ENCODE results near the gene AHSP. TPM values are rescaled to one million over a fixed set of nuclear protein-coding genes. Genes with fewer than 3 reads are reported as not detected.

The AHSP gene
- total and polyA plus RNA-seq, 2 of the 4 experiments (the other 2 are of a cell fraction): not detected

DNA sequence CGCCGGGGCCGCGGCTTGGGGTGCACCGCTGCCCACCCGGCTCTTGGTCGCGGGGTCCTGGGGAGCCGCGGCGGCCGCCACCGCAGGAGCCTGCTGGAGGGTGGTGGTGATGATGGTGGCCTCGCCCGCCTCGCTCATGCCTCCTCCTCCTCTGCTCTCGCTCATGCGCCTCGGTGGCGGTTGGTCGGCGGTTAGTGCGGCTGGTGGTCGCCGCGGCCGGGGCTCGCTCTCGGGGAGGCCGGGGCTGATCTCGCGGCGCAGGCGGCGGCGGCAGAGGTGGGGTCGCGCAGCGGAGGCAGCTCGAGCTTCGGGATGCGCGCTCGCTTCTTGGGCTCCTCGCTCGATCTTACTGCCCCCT lies 41.6 kb downstream of the AHSP start:
- Histone ChIP-seq H2AK5ac (ENCODE audit: low read depth, low read length) (no peak overlapping the region), H4K8ac (ENCODE audit: low read depth in 2 of 2, low read length in 2 of 2) (no peak overlapping the region), H3K23ac (ENCODE audit: low read depth, low read length) (no peak overlapping the region), H3K14ac (replicated peaks; ENCODE audit: low read depth, low read length) (no peak overlapping the region), H4K91ac (ENCODE audit: insufficient read depth, low read depth, low read length) (no peak overlapping the region), H2BK120ac (ENCODE audit: low read depth, low read length) (no peak overlapping the region), H3K4me3 (ENCODE audit: insufficient read depth, low read depth, low read length) (no peak overlapping the region), H4K20me1 (ENCODE audit: insufficient read depth, low read length) (no peaks in the 10 kb centered on the region), H2AFZ (replicated peaks; ENCODE audit: low read length, poor library complexity) (peak overlapping the region; percentile 41), H3K4me1 (ENCODE audit: control insufficient read depth, insufficient read depth, low read length) (no peaks in the 10 kb centered on the region), H2BK15ac (ENCODE audit: low read depth, low read length) (no peak overlapping the region), H2BK20ac (ENCODE audit: low read depth, low read length) (no peak overlapping the region), H3K27me3 (ENCODE audit: control insufficient read depth, insufficient read depth, low read length) (peaks cover 10% of the 10 kb centered on the region; the same call in 1 of the 2 replicates), H3K4me2 (ENCODE audit: low read depth, low read length) (no peak overlapping the region), H2AK9ac (replicated peaks; ENCODE audit: low read depth, low read length, poor library complexity) (no peak overlapping the region), H2BK5ac (ENCODE audit: low read depth, low read length, poor library complexity, severe bottlenecking) (no peak overlapping the region), H3K4ac (ENCODE audit: low read depth, low read length) (no peak overlapping the region), H3K9ac (ENCODE audit: low read depth, low read length) (no peak overlapping the region), H3K9me3 (ENCODE audit: control insufficient read depth, insufficient read depth, low read length) (no peaks in the 10 kb centered on the region), H3K9me1 (ENCODE audit: insufficient read depth, low read length) (no peaks in the 10 kb centered on the region), H3K79me1 (ENCODE audit: low read depth in 1 of 2, low read length in 2 of 2) (no peaks in the 10 kb centered on the region), H3K36me3 (ENCODE audit: control insufficient read depth, insufficient read depth, low read length) (no peaks in the 10 kb centered on the region), H3K27ac (ENCODE audit: insufficient read depth, low read length) (no peak overlapping the region), H3K56ac (ENCODE audit: extremely low read depth, insufficient read depth, low read length) (no peak overlapping the region), H3K18ac (ENCODE audit: low read depth, low read length) (no peak overlapping the region), H4K5ac (ENCODE audit: low read depth, low read length) (no peak overlapping the region)
- no TSS peak for BruUV-seq (replicated peaks)
- no peak for TF ChIP-seq FOS (IDR thresholded peaks at IDR 0.05; ENCODE audit: low read depth, low read length)
- no peak for TF ChIP-seq RFX5 (IDR thresholded peaks at IDR 0.05; ENCODE audit: low read depth, low read length)
- CTCF ChIA-PET: no interaction called here
- in situ Hi-C loops (cut with MboI; ENCODE audit: low sequenced_read_pairs): no loop called here
- dilution Hi-C loops (cut with HindIII; ENCODE audit: low sequenced_read_pairs, unreplicated experiment): no loop called here
- no peak for DNase-seq
- 10% methylated on average over 16 of the region's 46 CpGs; no CpG with 5 or more reads in 1 of the 2 experiments for WGBS, 2 experiments (ENCODE audit: extremely low coverage in 2 of 2, insufficient read length in 1 of 2)
- POLR2A ChIA-PET (ENCODE audit: unreplicated experiment): no interaction called here
- no peak; the same call in 1 of the 2 replicates for ATAC-seq (ENCODE audit: low read depth)
- intact Hi-C loops (cut with micrococcal nuclease): no loop called here
